Endothelial cell of umbilical vein (primary cell): ENCODE measurements around the gene MS4A10. TPM values are rescaled to one million over a fixed set of nuclear protein-coding genes. Genes with fewer than 3 reads are reported as not detected.

Experiments
- BruUV-seq: library from RNA; stranded (reverse); fragments of 400-500 nt; replicated peaks from 2 replicates; lab custom pipeline; 2021; lab: Mats Ljungman, UMichigan
- CTCF ChIA-PET: fragments of 300-600, 350-600 bp; sonication (Branson Sonifier 250); formaldehyde crosslinking; loops from one replicate; lab custom pipeline; 2021; ENCODE audit warnings: antibody characterized with exemption, inconsistent platforms; lab: Charles Lee
- POLR2A ChIA-PET: fragments of 300-600, 350-600 bp; sonication (Branson Sonifier 250); formaldehyde crosslinking; loops from one replicate; lab custom pipeline; 2021; ENCODE audit warnings: antibody characterized with exemption, inconsistent platforms; lab: Charles Lee
- DNase-seq: peaks from one replicate; pipeline ENCODE4 v3.0.0-alpha.2; 2011; ENCODE audit warnings: low read depth, low spot score
- FAIRE-seq: peaks from 2 replicates; lab custom pipeline; 2011; peaks lifted over from hg19 to GRCh38; lab: Jason Lieb, UNC
- H2AFZ ChIP-seq: 2 replicates; pipeline ENCODE4 v1.6.0; 2012; ENCODE audit warnings: low read depth, low read length, control low read depth, inconsistent platforms
- H3K27ac ChIP-seq: 2 replicates; pipeline ENCODE4 v1.5.1; 2011; ENCODE audit warnings: low read depth, mild to moderate bottlenecking, control low read depth, low read length, moderate library complexity; ENCODE audit not compliant: insufficient read depth
- H3K27me3 ChIP-seq, 2 experiments: 2 replicates each; pipeline versions ENCODE4 v1.6.0 to v1.6.1; 2011; ENCODE audit warnings: low read length in 2 of 2, mixed read lengths in 1 of 2; ENCODE audit not compliant: control insufficient read depth in 2 of 2, insufficient read depth in 2 of 2
- H3K36me3 ChIP-seq, 2 experiments: 2 replicates in 1 of 2; 3 replicates in 1 of 2; pipeline ENCODE4 v1.5.1; 2011; ENCODE audit warnings: low read length in 2 of 2, mild to moderate bottlenecking in 1 of 2, moderate library complexity in 1 of 2; ENCODE audit not compliant: control insufficient read depth in 2 of 2, insufficient read depth in 2 of 2; ENCODE audit errors: extremely low read depth in 1 of 2
- H3K4me1 ChIP-seq: 3 replicates; pipeline ENCODE4 v1.5.1; 2011; ENCODE audit warnings: mild to moderate bottlenecking, low read length; ENCODE audit not compliant: control insufficient read depth, insufficient read depth; ENCODE audit errors: extremely low read depth
- H3K4me2 ChIP-seq: 2 replicates; pipeline ENCODE4 v1.6.1; 2011; ENCODE audit warnings: low read length, control low read depth, mixed read lengths; ENCODE audit not compliant: insufficient read depth
- H3K4me3 ChIP-seq, 3 experiments: fragments of 200-600 bp in 1 of 3; sonication (generic), shearing (Covaris generic) in 1 of 3; replicated peaks in 1 of 3; 2 replicates each; pipeline ENCODE4 v1.5.1; 2011 to 2016; ENCODE audit warnings: control low read depth in 3 of 3, low read length in 3 of 3, mild to moderate bottlenecking in 2 of 3, inconsistent platforms in 1 of 3, low read depth in 1 of 3, moderate library complexity in 1 of 3; ENCODE audit not compliant: insufficient read depth in 1 of 3
- H3K79me2 ChIP-seq: 2 replicates; pipeline ENCODE4 v1.6.0; 2012; ENCODE audit warnings: low read length, inconsistent platforms; ENCODE audit not compliant: control insufficient read depth, insufficient read depth
- H3K9ac ChIP-seq: replicated peaks from 2 replicates; pipeline ENCODE3; 2011; ENCODE audit warnings: low read length, control low read depth; ENCODE audit not compliant: insufficient read depth; ENCODE audit errors: extremely low read depth
- H3K9me1 ChIP-seq: replicated peaks from 3 replicates; pipeline ENCODE4 v1.6.0; 2011; ENCODE audit warnings: mild to moderate bottlenecking, low read length; ENCODE audit not compliant: control insufficient read depth, insufficient read depth; ENCODE audit errors: extremely low read depth
- H3K9me3 ChIP-seq: replicated peaks from 2 replicates; pipeline ENCODE4 v1.5.1; 2012; ENCODE audit warnings: low read length, inconsistent platforms; ENCODE audit not compliant: control insufficient read depth, insufficient read depth
- H4K20me1 ChIP-seq: replicated peaks from 2 replicates; pipeline ENCODE3; 2011; ENCODE audit warnings: mild to moderate bottlenecking, low read length; ENCODE audit not compliant: control insufficient read depth, insufficient read depth; ENCODE audit errors: extremely low read depth
- EZH2 ChIP-seq: IDR thresholded peaks from 2 replicates; pipeline ENCODE4 v1.6.1; 2012; ENCODE audit warnings: borderline replicate concordance, low read depth, mild to moderate bottlenecking, moderate library complexity, low read length, inconsistent platforms; ENCODE audit not compliant: severe bottlenecking
- FOS ChIP-seq: IDR thresholded peaks from 2 replicates; pipeline ENCODE4 v1.6.1; 2011; ENCODE audit warnings: mild to moderate bottlenecking, low read length, moderate library complexity, borderline replicate concordance; ENCODE audit not compliant: insufficient read depth
- GATA2 ChIP-seq: IDR thresholded peaks from 2 replicates; pipeline ENCODE4 v1.7.0; 2011; ENCODE audit warnings: low read depth, mild to moderate bottlenecking, moderate library complexity, mixed read lengths, low read length; ENCODE audit not compliant: insufficient read length, insufficient read depth
- JUN ChIP-seq: IDR thresholded peaks from 2 replicates; pipeline ENCODE4 v1.6.1; 2011; ENCODE audit warnings: borderline replicate concordance, low read depth; ENCODE audit not compliant: insufficient read length, insufficient read depth
- MYC ChIP-seq: IDR thresholded peaks from one replicate; pipeline ENCODE4 v1.6.1; 2011; ENCODE audit warnings: mild to moderate bottlenecking, low read depth, low read length
- POLR2A ChIP-seq: IDR thresholded peaks from 2 replicates; pipeline ENCODE4 v1.6.1; 2012; ENCODE audit warnings: low read depth, mild to moderate bottlenecking, control low read depth, low read length
- POLR2AphosphoS5 ChIP-seq: IDR thresholded peaks from 2 replicates; pipeline ENCODE4 v1.6.1; 2012; ENCODE audit warnings: low read depth, mild to moderate bottlenecking, control low read depth, low read length, moderate library complexity; ENCODE audit not compliant: insufficient read depth
- dilution Hi-C: fragments of 300-500 bp; cut with MboI; formaldehyde crosslinking; loops from one replicate; pipeline ENCODE4 v1.15.0; 2019; ENCODE audit warnings: low sequenced_read_pairs; ENCODE audit not compliant: extremely low pct_ligation_motif_present
- intact Hi-C: fragments of 100-400 bp; cut with micrococcal nuclease; formaldehyde crosslinking; loops from one replicate; pipeline ENCODE4 v1.10.0; 2022
- polyA plus RNA-seq, 4 experiments: library from polyadenylated mRNA; depleted of rRNA in 3 of 4; stranded (reverse) in 3 of 4; unstranded in 1 of 4; fragments of >200 nt; gene quantifications; 2 replicates each; pipeline versions ENCODE4 v1.2.1 to v1.2.3, GENCODE V29; 2011 to 2012; ENCODE audit warnings: missing spikeins in 1 of 4
- total RNA-seq: library from RNA; stranded (reverse); gene quantifications from 2 replicates; pipeline ENCODE4 v1.2.3, GENCODE V29; 2021
- TF ChIP-seq, protein P1 (sequence below), 2 donors: IDR thresholded peaks; 1 replicate in 1 of 2; 2 replicates in 1 of 2; pipeline ENCODE4 v1.5.1; 2011; ENCODE audit warnings: low read length in 2 of 2, mild to moderate bottlenecking in 2 of 2, moderate library complexity in 2 of 2, control low read depth in 1 of 2, inconsistent platforms in 1 of 2, low read depth in 1 of 2; ENCODE audit not compliant: insufficient read depth in 1 of 2; ENCODE audit errors: extremely low read depth in 1 of 2
- TF ChIP-seq, protein P2 (sequence below): IDR thresholded peaks from 2 replicates; pipeline ENCODE4 v1.6.1; 2011; ENCODE audit not compliant: insufficient read depth, insufficient read length

Gene MS4A10
- total and polyA plus RNA-seq, 2 donors (not counting 3 experiments of a cell fraction or from before 2014, with no cell fraction given) = not detected

DNA sequence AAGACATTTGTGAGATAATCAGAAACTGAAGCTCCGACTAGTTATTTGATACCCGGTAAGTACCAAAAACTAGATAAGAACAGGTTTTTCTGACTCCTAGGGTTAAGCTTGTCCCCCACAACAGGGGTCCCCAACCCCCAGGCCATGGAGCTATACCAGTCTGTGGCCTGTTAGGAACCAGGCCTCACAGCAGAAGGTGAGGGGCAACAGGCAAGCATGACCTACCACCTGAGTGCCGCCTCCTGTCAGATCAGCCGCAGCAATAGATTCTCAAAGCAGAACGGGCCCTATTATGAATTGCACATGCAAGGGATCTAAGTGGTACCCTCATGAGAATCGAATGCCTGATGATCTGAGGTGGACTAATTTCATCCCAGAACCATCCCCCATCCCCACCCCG, 1.2 kb upstream of the MS4A10 start:
- BruUV-seq = no TSS peak
- H3K4me3 ChIP-seq = no peak overlapping the region
- POLR2A ChIA-PET = no interaction called here
- CTCF ChIA-PET = interaction anchor here (1.1 to 2.6 kb wide), 3 partner anchors 21 to 104 kb away, joined by 3 to 9 read pairs (median 3); no protein-coding TSS in a partner anchor
- H3K4me1 ChIP-seq = peaks cover 25% of the 10 kb centered on the region
- no peak overlapping the region for H2AFZ ChIP-seq
- H3K4me2 ChIP-seq = no peak overlapping the region
- TF ChIP-seq JUN (no peak), MYC (no peak), POLR2AphosphoS5 (no peak), FOS (no peak), EZH2 (no peak), POLR2A (no peak), GATA2 (no peak)
- TF ChIP-seq, protein P1, sequence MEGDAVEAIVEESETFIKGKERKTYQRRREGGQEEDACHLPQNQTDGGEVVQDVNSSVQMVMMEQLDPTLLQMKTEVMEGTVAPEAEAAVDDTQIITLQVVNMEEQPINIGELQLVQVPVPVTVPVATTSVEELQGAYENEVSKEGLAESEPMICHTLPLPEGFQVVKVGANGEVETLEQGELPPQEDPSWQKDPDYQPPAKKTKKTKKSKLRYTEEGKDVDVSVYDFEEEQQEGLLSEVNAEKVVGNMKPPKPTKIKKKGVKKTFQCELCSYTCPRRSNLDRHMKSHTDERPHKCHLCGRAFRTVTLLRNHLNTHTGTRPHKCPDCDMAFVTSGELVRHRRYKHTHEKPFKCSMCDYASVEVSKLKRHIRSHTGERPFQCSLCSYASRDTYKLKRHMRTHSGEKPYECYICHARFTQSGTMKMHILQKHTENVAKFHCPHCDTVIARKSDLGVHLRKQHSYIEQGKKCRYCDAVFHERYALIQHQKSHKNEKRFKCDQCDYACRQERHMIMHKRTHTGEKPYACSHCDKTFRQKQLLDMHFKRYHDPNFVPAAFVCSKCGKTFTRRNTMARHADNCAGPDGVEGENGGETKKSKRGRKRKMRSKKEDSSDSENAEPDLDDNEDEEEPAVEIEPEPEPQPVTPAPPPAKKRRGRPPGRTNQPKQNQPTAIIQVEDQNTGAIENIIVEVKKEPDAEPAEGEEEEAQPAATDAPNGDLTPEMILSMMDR (IDR thresholded peaks at IDR 0.05; ENCODE audit: extremely low read depth in 1 of 2, insufficient read depth in 1 of 2, low read depth in 1 of 2, low read length in 2 of 2) = no peak
- TF ChIP-seq, protein P2, sequence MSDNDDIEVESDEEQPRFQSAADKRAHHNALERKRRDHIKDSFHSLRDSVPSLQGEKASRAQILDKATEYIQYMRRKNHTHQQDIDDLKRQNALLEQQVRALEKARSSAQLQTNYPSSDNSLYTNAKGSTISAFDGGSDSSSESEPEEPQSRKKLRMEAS = no peak
- H3K9me1 ChIP-seq = no peaks in the 10 kb centered on the region
- DNase-seq (no peak), FAIRE-seq (no peak)
- no peaks in the 10 kb centered on the region for H4K20me1 ChIP-seq
- no peaks in the 10 kb centered on the region for H3K9me3 ChIP-seq
- intact Hi-C loops = no loop called here
- H3K27ac ChIP-seq = no peak overlapping the region
- H3K9ac ChIP-seq = no peak overlapping the region
- H3K36me3 ChIP-seq = no peaks in the 10 kb centered on the region
- no peaks in the 10 kb centered on the region for H3K27me3 ChIP-seq
- dilution Hi-C loops = no loop called here
- no peaks in the 10 kb centered on the region for H3K79me2 ChIP-seq
